NCI-H510A (cell line): ENCODE data around the gene CD300E.
"Not testable (repeated sequence)": the region's sequence is repeated elsewhere in the genome, so short reads cannot be mapped to it uniquely, and the experiment has no call there.

Experiments
- DNase-seq: peaks from one replicate; lab custom pipeline; 2025; lab: John Stamatoyannopoulos, UW

Gene CD300E, protein sequence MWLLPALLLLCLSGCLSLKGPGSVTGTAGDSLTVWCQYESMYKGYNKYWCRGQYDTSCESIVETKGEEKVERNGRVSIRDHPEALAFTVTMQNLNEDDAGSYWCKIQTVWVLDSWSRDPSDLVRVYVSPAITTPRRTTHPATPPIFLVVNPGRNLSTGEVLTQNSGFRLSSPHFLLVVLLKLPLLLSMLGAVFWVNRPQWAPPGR

DNA sequence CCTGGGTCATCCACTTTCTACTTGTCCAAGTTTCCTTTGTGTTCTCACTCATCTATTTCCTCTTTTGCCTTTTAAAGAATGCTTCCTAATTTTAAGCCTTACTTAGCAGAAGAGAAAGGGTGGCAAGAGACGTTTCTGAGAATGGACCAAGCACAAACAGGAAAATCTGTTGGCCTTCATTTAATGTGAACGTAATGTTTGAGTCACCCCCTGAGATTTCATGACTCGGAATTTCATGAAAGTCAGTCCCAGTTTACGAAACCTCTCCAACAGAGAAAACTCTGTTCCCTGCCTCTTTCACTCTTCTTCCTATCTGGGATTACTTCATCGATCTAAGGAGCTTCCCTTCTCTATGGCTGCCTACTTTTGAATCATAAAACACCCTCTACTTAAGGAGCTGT is at the start of gene CD300E:
CD300E (minus strand) TSS at position 46 of the 401 bp plus-strand sequence. CDS start 117 bp downstream, outside the sequence.
- DNase-seq = no peak

DNA sequence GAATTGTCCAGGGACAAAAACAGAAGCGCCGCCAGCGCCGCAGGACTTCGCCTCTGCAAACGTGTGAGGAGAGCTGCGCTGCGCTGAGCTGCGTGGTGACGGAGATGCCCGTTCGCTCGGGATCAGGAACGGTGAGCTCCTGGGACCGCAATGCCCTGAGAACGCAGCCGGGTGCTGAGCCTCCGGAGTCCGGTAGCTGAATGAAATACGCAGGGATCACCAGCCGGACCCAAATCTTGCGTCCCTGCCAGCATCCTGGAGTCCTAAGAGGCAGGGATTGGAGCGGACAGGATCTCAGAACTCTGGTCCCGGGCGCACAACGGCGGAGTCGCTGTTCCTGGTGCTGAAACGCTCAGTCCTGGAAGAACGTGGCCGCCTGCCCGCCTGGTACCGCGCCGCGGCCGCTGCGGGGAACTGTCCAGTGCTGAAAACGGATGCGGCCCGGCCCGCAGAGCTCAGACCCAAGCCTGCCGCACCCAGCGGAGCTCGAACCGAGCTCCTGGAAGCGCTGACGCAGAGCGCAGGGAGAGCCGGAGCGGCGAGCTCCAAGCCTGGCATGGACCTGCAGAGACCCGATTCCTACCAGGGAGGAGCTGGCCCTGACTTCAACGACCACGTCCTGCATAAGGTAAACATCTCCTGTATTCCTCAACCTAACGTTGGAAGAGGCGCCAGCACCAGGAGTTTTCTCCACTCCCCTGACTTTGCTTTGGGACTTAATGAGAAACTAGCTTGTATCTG is 47.7 kb upstream of the CD300E start:
- no peak for DNase-seq

DNA sequence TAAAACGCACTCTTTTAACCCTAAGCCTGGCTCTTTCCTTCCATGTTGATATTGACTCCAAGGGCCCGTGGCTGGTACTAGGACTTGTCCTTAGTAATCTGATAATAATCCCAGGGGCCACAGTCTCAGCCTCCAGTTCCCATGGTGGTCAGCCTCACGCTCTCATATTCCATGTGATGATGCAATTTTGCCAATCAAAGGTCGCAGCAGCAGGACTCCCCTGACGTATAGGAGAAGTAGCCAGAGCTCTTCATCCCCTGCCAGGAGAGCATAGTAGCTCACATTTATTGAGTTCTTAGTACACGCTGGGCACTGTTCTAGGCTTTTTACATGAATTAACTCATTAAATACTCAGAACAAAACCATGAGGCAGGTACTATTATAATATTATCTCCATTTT is 46.8 kb upstream of the CD300E start:
- DNase-seq = no peak

GRCh38 chr17:74663561-74663960 is 40.0 kb upstream of the CD300E start:
- DNase-seq = no peak

DNA sequence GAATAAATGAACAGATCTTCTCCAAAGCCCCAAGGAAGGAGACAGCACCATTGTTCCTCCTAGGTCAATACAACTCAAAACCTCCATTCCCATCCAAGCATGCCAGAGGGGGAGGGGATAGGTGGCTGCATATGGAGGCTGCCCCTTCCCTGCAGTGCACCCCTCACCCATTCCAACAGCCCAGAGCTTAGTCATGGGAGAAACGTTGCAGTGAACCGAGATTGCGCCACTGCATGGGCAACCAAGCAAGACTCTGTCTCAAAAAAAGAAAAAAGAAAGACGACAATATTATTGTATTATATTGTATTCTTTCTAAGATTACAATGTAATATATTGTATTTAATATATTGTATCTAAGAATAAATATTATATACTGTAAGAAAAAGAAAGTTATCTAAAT is 36.4 kb upstream of the CD300E start:
- DNase-seq = no peak

- no peak for DNase-seq
These were observed 35.1 kb upstream of the CD300E start for GRCh38 chr17:74658620-74659019.

DNA sequence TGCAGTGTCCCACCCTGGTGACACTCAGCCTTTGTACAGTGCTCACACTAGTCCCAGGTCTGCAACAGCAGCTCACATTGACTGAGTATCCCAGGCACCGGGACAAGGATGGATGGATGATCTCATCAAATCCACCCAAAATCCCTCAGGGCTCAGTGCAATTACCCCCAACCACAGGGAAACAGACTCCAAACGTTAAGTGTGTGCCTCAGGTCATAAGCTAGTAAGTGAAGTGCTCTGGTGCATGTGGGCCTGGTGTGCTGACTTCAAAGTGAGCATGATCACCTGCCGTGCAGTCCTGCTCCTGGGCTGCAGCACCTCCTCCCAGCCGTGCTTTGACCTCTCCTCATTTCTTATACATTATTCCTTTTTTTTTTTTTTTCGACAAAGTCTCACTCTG is 31.2 kb upstream of the CD300E start:
- DNase-seq = no peak

DNA sequence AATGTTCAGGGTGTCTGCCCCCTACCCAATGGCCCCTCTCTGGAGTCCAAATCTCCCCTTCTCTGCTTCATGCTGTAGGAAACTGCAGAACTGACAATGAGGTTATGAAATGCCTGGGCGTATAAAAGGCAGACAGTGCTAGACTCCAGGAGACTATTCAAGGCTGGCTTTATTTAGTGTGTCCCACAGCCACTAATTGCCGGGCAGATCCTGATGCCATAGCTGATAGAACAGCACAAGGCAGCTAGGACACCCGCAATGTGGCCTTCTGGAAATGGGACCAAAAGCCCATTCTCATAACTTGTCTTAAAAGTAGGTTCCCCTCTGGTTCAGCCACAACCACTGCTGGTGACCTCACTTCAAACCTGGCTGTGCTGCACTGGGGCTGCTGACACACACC is 28.5 kb upstream of the CD300E start:
- no peak for DNase-seq

DNA sequence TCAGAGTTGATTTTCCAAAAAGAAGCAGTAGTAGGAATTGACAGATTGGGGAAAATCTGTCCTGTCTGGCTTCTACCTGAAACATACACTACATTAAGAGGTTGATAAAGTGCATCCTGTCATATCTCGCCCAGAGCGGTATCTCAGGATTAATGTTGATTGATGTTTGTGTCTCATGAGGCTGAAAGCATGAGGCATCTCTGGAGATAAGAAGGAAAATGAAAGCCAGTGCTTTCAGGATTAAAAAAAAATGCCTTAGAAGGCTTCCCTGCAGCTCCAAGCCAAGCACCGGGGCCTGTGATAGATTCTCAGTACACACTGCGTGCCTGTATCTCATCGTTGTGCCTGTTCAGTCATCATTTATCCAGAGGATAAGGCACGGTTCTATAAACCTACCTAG is 26.4 kb upstream of the CD300E start:
- DNase-seq = no peak

GRCh38 chr17:74647871-74648672 is 24.5 kb upstream of the CD300E start:
- DNase-seq = no peak

DNA sequence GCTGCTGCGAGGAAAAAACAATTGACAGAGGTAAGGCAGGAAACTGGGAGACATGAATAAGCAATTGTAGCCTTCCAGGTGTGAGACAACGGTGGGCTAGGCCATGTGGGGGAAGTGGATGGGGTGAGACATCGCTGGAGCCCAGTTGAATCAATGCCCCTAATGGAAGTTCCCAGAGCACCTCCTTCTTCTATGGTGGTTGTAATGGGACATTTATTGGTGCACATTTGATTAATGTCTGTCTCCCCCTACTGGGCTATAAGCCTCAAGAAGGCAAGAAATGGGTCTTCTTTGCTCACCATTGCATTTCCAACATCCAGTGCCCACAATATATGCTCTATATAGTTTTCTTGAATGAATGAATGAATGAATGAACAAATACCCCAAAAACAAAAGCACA is 22.7 kb upstream of the CD300E start:
- DNase-seq = peak; percentile 19

- DNase-seq = no peak
These were observed 21.5 kb upstream of the CD300E start for GRCh38 chr17:74645010-74645409.

DNA sequence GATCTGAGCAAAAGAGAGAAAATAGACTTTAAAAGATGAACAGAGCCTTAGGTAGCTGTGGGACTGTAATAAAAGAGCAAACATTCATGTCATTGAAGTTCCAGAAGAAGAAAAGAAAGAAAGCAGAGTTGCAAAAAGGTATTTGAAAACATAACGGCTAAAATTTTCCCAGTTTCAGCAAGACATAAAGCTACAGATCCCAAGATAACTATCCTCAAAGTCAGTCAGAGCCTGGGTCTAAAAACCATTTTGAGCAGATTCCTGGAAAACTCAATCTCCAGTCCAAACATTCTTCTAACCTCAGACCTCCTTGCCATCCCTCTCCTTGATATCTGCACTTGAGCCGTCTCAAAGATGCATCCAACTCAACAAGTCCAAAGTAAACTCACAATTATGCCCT is 20.9 kb upstream of the CD300E start:
- no peak for DNase-seq

- DNase-seq = no peak
These were observed 20.3 kb upstream of the CD300E start for GRCh38 chr17:74643826-74644225.

DNA sequence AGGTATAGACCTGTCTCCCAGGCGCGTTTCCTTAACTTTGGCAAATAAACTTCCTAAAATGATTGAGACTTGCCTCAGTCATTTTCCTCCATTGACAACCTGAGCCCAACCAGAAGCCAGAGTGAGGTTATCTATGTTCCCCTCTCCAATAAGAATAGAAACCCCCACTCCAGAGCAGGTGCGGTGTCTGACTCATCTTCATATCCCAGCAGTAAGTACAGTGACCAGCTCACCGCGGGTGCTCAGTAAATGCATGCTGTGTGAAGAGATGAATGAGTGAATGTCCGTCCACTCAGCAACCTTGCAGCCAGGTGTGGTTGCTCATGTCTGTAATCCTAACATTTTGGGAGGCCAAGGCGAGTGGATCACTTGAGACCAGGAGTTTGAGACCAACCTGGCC is 19.5 kb upstream of the CD300E start:
- DNase-seq = no peak

DNA sequence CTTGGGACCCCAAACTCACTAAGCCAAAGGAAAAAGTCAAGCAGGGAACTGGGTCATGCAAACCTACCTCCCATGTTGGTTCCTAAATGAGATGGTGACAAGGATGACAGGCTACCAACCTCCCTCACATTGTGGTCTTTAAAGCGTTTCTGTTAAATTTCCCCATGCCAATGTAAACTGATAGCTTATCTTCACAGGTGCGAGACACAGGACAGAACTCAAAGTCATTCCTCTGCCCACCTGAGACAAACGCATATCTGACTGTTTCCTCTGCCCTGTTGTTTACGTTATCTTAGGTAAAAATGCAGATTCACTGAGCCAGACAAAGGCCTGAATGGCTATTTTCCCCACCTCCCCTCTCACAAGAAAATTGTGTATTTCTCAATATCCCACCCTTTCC is 19.0 kb upstream of the CD300E start:
- DNase-seq = no peak

DNA sequence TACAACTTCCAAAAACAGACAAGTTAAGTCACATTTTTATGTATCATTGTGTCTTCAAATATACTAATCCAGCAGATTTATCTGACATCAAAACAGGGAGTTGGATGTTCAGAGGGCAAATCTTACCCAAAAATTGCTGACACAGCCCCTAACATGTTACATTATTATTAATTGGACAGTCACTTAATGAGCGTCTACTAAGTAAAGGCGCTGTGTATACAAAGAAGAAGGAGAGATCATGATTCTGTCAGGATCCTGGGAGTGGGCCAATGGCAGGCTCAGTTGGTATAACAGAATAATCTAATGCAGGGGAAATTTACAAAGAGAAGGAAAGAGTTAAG is 18.4 kb upstream of the CD300E start:
- no peak for DNase-seq

DNA sequence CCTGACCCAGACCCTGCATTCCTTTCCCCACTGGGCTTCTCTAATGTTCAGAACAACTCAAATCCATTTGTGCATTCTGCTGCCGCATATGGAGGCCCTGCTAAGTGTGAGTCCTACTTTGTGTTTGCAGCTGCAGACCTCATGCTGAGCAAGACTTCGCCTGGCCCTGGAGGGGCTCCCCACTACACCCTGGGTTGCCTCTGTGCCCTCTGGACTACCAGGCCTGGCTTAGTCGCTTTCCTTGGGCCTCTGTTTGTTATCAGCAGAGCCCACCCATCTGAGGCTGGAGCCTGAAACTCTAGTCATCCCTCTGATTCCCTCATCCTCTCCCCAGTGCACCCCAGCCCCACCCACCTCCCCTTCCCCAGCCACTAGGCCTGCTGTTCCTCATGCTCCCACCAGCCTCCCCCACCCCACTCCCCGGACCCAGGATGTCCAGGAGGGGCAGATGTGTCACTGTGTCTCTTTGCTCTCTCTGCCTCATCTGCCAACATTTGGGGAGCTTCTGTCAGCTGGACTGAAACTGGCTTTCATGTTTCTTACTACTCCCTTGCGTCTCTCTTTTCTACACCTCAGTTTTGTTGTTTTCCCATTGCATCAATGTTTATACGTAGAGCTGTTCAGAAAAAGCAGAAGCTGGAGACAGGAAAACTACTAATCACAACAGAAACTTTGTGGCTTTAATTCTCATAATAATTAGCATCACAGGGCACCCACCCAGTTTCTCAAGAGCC is 17.9 kb upstream of the CD300E start:
- no peak for DNase-seq

- no peak for DNase-seq
These were observed 16.2 kb upstream of the CD300E start for GRCh38 chr17:74639704-74640151.

- no peak for DNase-seq
These were observed 14.4 kb upstream of the CD300E start for GRCh38 chr17:74637926-74638325.

GRCh38 chr17:74637265-74637664 is 13.7 kb upstream of the CD300E start:
- no peak for DNase-seq

GRCh38 chr17:74636541-74637085 is 13.1 kb upstream of the CD300E start:
- DNase-seq = not testable (repeated sequence)
